ENCODE measurements around the gene ARID1B. TPM values are rescaled to one million over a fixed set of nuclear protein-coding genes. Genes with fewer than 3 reads are reported as not detected.

Gene ARID1B
- total and polyA plus RNA-seq, 2 of the 13 experiments (the other 11 are each of a cell fraction or from before 2014, with no cell fraction given) = 20.1 to 32.6 TPM

DNA sequence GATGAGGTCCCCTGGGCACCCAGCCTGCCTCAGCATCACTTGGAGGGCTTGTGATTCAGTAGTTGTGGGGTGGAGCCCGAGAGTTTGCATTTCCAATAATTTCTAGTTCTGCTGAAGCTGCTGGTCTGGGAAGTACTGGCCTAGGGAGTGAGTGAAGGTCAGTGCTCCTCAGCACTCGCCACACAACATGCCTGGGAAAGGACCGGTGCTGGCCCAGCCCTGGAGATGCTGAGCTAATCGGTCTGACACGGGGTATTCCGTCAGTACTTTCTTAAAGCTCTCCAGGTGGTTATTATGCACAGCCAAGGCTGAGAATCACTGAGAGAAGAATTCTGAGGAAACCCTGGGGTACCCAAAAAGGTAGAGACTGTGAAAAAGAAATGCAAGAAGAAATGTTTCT is 317.9 kb downstream of the ARID1B start:
- no TSS peak for BruUV-seq (replicated peaks)
- ATAC-seq (no peak), FAIRE-seq (no peak), DNase-seq (ENCODE audit: low spot score) (no peak)
- no peak overlapping the region for H3K4me2 ChIP-seq (ENCODE audit: low read depth, low read length)
- ChIA-PET POLR2A (no interaction called here), CTCF (ENCODE audit: low intra/inter-chr PET ratio, low total read pairs) (no interaction called here)
- H3K9me3 ChIP-seq (ENCODE audit: low read length) = no peaks in the 10 kb centered on the region
- H3K4me3 ChIP-seq (replicated peaks in 1 of 3; ENCODE audit: insufficient read depth in 1 of 3, low read depth in 2 of 3, low read length in 3 of 3) = no peak overlapping the region
- no peak overlapping the region for H3K27ac ChIP-seq (ENCODE audit: extremely low read length, insufficient read depth, low read length)
- no peak overlapping the region for H3K9ac ChIP-seq (ENCODE audit: insufficient read depth, low read depth, low read length)
- H3K4me1 ChIP-seq (ENCODE audit: insufficient read depth, low read length) = peaks cover 17% of the 10 kb centered on the region
- in situ Hi-C loops (cut with HindIII; ENCODE audit: extremely low pct_ligation_motif_present, low pct_unique_long_range_greater_than_20kb) = no loop called here
- intact Hi-C loops (cut with micrococcal nuclease; ENCODE audit: unreplicated experiment) = no loop called here
- WGBS (ENCODE audit: low lambda C conversion rate) = over 99% methylated on average over 6 of the region's 6 CpGs
- TF ChIP-seq ZNF20 (CRISPR knock-in tag; IDR thresholded peaks at IDR 0.05) = 0 out of 2 replicates have a peak, but pooled peaks have one; percentile 21
- TF ChIP-seq FOXA1 (IDR thresholded peaks at IDR 0.05) = no peak
- TF ChIP-seq FOXA1 (CRISPR knock-in tag; IDR thresholded peaks at IDR 0.05) = no peak
- H2AFZ ChIP-seq (ENCODE audit: low read length) = no peak overlapping the region
- peaks cover 7% of the 10 kb centered on the region; the same call in 1 of the 2 replicates for H4K20me1 ChIP-seq (ENCODE audit: insufficient read depth, low read length)
- no peaks in the 10 kb centered on the region for H3K79me2 ChIP-seq (ENCODE audit: insufficient read depth, low read length)
- H3K27me3 ChIP-seq (ENCODE audit: control insufficient read depth in 1 of 2, insufficient read depth in 2 of 2, low read length in 2 of 2) = no peaks in the 10 kb centered on the region
- peaks cover 11 to 35% of the 10 kb centered on the region in 2 experiments for H3K36me3 ChIP-seq (replicated peaks in 1 of 2; ENCODE audit: control insufficient read depth in 1 of 2, insufficient read depth in 2 of 2, low read length in 2 of 2)

DNA sequence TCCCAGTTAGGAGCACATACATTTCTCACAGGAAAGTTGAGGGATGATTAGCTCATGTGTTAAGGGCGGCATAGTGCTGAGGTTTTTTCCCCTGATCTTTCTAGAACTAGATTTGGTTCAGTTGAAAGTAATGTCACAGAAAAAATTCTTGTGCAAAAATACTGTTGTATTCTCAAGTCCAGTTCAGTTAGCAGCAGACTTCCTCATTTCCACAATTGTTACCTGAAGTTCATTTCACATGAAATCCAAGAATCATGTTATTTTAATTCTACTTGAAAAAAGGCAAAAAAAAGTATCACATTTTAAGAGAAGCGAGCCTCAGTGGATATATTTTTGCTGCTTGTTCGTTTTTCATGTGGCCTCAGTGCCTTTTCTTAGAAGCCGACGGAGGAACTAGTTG is 318.4 kb downstream of the ARID1B start:
- H3K27ac ChIP-seq (ENCODE audit: extremely low read length, insufficient read depth, low read length) = no peak overlapping the region
- no peaks in the 10 kb centered on the region for H3K79me2 ChIP-seq (ENCODE audit: insufficient read depth, low read length)
- H3K36me3 ChIP-seq (replicated peaks in 1 of 2; ENCODE audit: control insufficient read depth in 1 of 2, insufficient read depth in 2 of 2, low read length in 2 of 2) = peaks cover 8 to 33% of the 10 kb centered on the region in 2 experiments
- peaks cover 7% of the 10 kb centered on the region; the same call in 1 of the 2 replicates for H4K20me1 ChIP-seq (ENCODE audit: insufficient read depth, low read length)
- intact Hi-C loops (cut with micrococcal nuclease; ENCODE audit: unreplicated experiment) (no loop called here), in situ Hi-C loops (cut with HindIII; ENCODE audit: extremely low pct_ligation_motif_present, low pct_unique_long_range_greater_than_20kb) (no loop called here)
- ChIA-PET POLR2A (no interaction called here), CTCF (ENCODE audit: low intra/inter-chr PET ratio, low total read pairs) (no interaction called here)
- FAIRE-seq (no peak), DNase-seq (ENCODE audit: low spot score) (no peak), ATAC-seq (no peak)
- WGBS (ENCODE audit: low lambda C conversion rate) = 93% methylated on average over 5 of the region's 5 CpGs
- no peak overlapping the region for H3K9ac ChIP-seq (ENCODE audit: insufficient read depth, low read depth, low read length)
- H3K4me3 ChIP-seq (replicated peaks in 1 of 3; ENCODE audit: insufficient read depth in 1 of 3, low read depth in 2 of 3, low read length in 3 of 3) = no peak overlapping the region
- BruUV-seq (replicated peaks) = no TSS peak
- no peaks in the 10 kb centered on the region for H3K27me3 ChIP-seq (ENCODE audit: control insufficient read depth in 1 of 2, insufficient read depth in 2 of 2, low read length in 2 of 2)
- no peak overlapping the region for H3K4me2 ChIP-seq (ENCODE audit: low read depth, low read length)
- no peak overlapping the region for H2AFZ ChIP-seq (ENCODE audit: low read length)
- no peaks in the 10 kb centered on the region for H3K9me3 ChIP-seq (ENCODE audit: low read length)
- peaks cover 17% of the 10 kb centered on the region for H3K4me1 ChIP-seq (ENCODE audit: insufficient read depth, low read length)
- TF ChIP-seq ZFY (CRISPR knock-in tag; IDR thresholded peaks at IDR 0.05) (no peak), HNRNPLL (IDR thresholded peaks at IDR 0.05; ENCODE audit: low read depth, low read length, poor library complexity, severe bottlenecking) (no peak), CHD4 (IDR thresholded peaks at IDR 0.05; ENCODE audit: borderline replicate concordance, low read length) (no peak), ARNTL (CRISPR knock-in tag; IDR thresholded peaks at IDR 0.05) (no peak), HDAC6 (IDR thresholded peaks at IDR 0.05; ENCODE audit: low read depth, low read length) (no peak), HCFC1 (IDR thresholded peaks at IDR 0.05; ENCODE audit: low read depth, low read length) (no peak), HNF4G (IDR thresholded peaks at IDR 0.05; ENCODE audit: borderline replicate concordance, low read depth, low read length) (no peak), HNF4G (CRISPR knock-in tag; IDR thresholded peaks at IDR 0.05; ENCODE audit: borderline replicate concordance, low read depth) (no peak)
- TF ChIP-seq, protein P1, sequence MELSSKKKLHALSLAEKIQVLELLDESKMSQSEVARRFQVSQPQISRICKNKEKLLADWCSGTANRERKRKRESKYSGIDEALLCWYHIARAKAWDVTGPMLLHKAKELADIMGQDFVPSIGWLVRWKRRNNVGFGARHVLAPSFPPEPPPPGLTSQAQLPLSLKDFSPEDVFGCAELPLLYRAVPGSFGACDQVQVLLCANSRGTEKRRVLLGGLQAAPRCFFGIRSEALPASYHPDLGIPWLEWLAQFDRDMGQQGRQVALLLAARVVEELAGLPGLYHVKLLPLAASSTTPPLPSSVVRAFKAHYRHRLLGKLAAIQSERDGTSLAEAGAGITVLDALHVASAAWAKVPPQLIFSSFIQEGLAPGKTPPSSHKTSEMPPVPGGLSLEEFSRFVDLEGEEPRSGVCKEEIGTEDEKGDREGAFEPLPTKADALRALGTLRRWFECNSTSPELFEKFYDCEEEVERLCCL (CRISPR knock-in tag; IDR thresholded peaks at IDR 0.05; ENCODE audit: borderline replicate concordance) = no peak
